GM20000 (cell line): Measurements from ENCODE around the gene SLC35D2.
A peak's percentile ranks its signal among the peaks of the same experiment; 100 is the strongest.

Experiments
- DNase-seq: peaks from one replicate; pipeline ENCODE4 v3.0.0; 2012; ENCODE audit warnings: low spot score
- CTCF ChIP-seq: IDR thresholded peaks from 2 replicates; pipeline ENCODE4 v1.5.1; 2012; ENCODE audit warnings: mild to moderate bottlenecking, control low read depth; ENCODE audit errors: extremely low read depth, missing control alignments

SLC35D2 gene

GRCh38 chr9:96419691-96419969 is 36.1 kb upstream of the SLC35D2 start:
- TF ChIP-seq CTCF: no peak
- DNase-seq: no peak

DNA sequence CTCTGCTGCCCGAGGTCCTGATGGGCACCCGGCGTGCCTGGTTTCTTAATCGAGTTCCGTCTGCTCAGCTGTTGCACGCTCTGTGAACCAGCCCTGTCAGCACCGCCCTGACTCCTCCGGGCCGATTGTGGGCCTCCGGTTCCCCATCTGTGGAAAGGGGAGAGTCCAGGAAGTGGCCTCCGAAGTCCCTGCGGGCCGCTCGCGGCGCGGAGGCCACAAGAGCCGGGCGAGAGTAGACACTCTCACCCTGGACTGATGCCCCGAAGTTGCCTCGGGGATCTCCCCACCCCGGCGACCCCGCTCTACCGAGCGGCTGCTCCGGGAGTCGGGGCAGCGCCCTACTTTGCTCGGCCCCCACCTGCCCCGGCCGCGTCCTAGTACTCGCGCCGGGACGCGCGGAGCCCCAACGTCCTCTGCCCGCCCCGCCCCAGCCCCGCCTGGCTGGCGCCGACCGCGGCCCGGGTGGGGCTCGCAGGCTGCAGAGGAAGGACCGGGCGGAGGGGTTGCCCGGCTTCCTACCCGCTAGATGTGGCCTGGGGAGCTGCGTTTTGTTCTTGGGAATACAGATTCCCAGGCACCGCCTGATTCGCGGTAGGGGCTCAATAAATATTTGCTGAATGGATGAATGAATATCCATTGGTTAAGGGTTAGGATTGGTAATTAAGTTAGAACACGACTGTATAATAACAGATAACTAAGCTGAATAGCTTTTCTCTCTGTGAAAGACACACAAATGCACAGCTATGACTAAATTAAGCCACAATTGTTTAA is 35.6 kb upstream of the SLC35D2 start:
- no peak for TF ChIP-seq CTCF
- peak; percentile 77 for DNase-seq

GRCh38 chr9:96418083-96418919 is 34.8 kb upstream of the SLC35D2 start, which contains the start of gene ZNF367:
TSS of gene ZNF367 (minus strand) at chr9:96418370. CDS start at chr9:96418032, 338 bp downstream.
- TF ChIP-seq CTCF: no peak
- peak; percentile 97 for DNase-seq

DNA sequence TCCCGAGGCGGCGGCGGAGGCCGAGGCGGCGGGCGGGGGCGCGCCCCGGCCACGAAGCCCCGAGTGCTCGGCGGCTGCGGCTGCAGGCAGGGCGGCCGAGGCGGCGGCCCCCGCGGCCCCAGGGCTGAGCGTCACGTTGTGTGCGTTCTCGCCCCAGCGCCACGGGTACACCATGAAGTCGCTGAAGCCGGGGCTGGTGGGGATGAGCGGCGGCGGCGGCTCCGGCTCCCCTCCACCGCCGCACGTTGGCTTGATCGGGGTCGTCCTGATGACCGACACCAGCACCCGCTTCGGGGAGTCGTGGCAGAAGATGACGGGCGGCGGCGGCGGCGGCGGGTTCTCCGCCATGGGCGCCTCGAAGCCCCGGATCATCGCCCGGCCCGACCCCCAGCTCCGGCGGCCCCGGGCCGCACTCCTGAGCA is 34.2 kb upstream of the SLC35D2 start:
- no peak for DNase-seq
- TF ChIP-seq CTCF: no peak

DNA sequence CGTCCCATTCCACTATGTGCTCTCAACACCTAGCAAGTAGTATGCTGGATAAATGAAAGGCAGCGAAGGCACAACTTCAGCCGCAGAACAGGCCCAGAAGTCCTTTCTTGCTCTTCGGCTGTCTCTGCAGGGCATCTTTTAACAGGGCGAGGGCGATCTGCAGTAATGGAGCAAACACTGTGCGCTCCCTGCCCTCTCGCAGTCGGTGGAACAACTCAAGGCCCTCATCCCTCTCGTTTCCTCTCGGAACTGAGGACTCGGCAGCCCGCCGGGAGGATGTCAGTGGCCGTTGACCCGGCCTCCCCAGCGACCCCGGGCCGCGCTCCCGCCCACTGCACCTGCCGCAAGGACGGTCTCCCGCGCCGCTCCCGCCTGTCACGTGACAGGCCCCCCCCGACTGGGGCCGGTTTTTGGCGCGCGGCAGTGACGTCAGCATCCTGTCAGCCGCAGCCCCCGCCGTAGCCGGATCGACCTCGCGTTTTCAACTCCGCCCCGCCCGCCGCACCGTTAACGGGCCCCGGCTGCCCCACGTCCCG is 33.6 kb upstream of the SLC35D2 start:
- peak; percentile 92 for DNase-seq
- TF ChIP-seq CTCF: no peak

GRCh38 chr9:96413302-96414221 is 30.1 kb upstream of the SLC35D2 start:
- no peak for TF ChIP-seq CTCF
- no peak for DNase-seq
